ENCODE data around the gene NFIX.

DNA sequence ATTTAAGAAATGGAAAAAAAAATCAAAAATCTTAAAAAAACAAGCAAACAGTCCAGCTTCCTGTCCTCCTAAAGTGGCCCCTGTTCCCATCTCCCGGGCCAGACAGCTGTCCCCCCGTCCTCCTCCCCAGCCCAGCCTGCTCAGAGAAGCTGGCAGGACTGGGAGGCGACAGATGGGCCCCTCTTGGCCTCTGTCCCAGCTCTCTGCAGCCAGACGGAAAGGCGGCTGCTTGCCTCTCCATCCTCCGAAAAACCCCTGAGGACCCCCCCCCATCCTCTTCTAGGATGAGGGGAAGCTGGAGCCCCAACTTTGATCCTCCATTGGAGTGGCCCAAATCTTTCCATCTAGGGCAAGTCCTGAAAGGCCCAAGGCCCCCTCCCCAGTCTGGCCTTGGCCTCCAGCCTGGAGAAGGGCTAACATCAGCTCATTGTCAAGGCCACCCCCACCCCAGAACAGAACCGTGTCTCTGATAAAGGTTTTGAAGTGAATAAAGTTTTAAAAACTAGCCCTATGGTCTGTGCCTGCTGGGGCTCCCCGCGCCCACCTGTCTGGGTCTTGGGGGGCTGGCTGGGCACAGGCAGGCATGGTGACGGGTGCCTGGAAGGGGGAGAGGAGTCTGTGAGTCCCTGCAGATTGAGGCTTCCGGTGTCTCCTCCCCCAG, 42.0 kb upstream of the NFIX start:
- TF ChIP-seq, protein P1, sequence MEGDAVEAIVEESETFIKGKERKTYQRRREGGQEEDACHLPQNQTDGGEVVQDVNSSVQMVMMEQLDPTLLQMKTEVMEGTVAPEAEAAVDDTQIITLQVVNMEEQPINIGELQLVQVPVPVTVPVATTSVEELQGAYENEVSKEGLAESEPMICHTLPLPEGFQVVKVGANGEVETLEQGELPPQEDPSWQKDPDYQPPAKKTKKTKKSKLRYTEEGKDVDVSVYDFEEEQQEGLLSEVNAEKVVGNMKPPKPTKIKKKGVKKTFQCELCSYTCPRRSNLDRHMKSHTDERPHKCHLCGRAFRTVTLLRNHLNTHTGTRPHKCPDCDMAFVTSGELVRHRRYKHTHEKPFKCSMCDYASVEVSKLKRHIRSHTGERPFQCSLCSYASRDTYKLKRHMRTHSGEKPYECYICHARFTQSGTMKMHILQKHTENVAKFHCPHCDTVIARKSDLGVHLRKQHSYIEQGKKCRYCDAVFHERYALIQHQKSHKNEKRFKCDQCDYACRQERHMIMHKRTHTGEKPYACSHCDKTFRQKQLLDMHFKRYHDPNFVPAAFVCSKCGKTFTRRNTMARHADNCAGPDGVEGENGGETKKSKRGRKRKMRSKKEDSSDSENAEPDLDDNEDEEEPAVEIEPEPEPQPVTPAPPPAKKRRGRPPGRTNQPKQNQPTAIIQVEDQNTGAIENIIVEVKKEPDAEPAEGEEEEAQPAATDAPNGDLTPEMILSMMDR (conservative IDR thresholded peaks at IDR 0.05; ENCODE audit: low read depth in 2 of 2) = no peak
- TF ChIP-seq EZH2 (IDR thresholded peaks at IDR 0.05; ENCODE audit: low read depth, unreplicated experiment) = no peak
- no peak for TF ChIP-seq EZH2phosphoT487 (IDR thresholded peaks at IDR 0.05; ENCODE audit: unreplicated experiment)
- TF ChIP-seq POLR2AphosphoS5 (IDR thresholded peaks at IDR 0.05; ENCODE audit: low read depth) = no peak
- no peak for TF ChIP-seq CREB1 (CRISPR knock-in tag; IDR thresholded peaks at IDR 0.05; ENCODE audit: low read depth)
- TF ChIP-seq, protein P2, sequence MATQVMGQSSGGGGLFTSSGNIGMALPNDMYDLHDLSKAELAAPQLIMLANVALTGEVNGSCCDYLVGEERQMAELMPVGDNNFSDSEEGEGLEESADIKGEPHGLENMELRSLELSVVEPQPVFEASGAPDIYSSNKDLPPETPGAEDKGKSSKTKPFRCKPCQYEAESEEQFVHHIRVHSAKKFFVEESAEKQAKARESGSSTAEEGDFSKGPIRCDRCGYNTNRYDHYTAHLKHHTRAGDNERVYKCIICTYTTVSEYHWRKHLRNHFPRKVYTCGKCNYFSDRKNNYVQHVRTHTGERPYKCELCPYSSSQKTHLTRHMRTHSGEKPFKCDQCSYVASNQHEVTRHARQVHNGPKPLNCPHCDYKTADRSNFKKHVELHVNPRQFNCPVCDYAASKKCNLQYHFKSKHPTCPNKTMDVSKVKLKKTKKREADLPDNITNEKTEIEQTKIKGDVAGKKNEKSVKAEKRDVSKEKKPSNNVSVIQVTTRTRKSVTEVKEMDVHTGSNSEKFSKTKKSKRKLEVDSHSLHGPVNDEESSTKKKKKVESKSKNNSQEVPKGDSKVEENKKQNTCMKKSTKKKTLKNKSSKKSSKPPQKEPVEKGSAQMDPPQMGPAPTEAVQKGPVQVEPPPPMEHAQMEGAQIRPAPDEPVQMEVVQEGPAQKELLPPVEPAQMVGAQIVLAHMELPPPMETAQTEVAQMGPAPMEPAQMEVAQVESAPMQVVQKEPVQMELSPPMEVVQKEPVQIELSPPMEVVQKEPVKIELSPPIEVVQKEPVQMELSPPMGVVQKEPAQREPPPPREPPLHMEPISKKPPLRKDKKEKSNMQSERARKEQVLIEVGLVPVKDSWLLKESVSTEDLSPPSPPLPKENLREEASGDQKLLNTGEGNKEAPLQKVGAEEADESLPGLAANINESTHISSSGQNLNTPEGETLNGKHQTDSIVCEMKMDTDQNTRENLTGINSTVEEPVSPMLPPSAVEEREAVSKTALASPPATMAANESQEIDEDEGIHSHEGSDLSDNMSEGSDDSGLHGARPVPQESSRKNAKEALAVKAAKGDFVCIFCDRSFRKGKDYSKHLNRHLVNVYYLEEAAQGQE (IDR thresholded peaks at IDR 0.05; ENCODE audit: unreplicated experiment) = no peak
- TF ChIP-seq NANOG (IDR thresholded peaks at IDR 0.05; ENCODE audit: borderline replicate concordance) = no peak
- TF ChIP-seq, protein P3, sequence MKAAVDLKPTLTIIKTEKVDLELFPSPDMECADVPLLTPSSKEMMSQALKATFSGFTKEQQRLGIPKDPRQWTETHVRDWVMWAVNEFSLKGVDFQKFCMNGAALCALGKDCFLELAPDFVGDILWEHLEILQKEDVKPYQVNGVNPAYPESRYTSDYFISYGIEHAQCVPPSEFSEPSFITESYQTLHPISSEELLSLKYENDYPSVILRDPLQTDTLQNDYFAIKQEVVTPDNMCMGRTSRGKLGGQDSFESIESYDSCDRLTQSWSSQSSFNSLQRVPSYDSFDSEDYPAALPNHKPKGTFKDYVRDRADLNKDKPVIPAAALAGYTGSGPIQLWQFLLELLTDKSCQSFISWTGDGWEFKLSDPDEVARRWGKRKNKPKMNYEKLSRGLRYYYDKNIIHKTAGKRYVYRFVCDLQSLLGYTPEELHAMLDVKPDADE (IDR thresholded peaks at IDR 0.05) = no peak
- no peak for TF ChIP-seq ZNF114 (CRISPR knock-in tag; IDR thresholded peaks at IDR 0.05)
- no peak for TF ChIP-seq JUNB (IDR thresholded peaks at IDR 0.05; ENCODE audit: unreplicated experiment)

Data from GM23338 (cell line).